Stimulated activated CD4-positive, alpha-beta T cell treated with anti-CD3 and anti-CD28 coated beads, Interleukin-2, amount 100 ng/mL, for 4 hours (primary cell): ENCODE results near the gene ATF3.
A peak's percentile ranks its signal among the peaks of the same experiment; 100 is the strongest.
"Not testable (repeated sequence)": the region's sequence is repeated elsewhere in the genome, so short reads cannot be mapped to it uniquely, and the experiment has no call there.

Experiments used
- DNase-seq: peaks from one replicate; pipeline ENCODE4 v3.0.0-alpha.2; 2020; ENCODE audit warnings: low read depth

The ATF3 gene

GRCh38 chr1:212628046-212628445 lies 19.5 kb downstream of the ATF3 start:
- no peak for DNase-seq

GRCh38 chr1:212628813-212629415 lies 20.4 kb downstream of the ATF3 start:
- no peak for DNase-seq

- DNase-seq: no peak
Measured at GRCh38 chr1:212629450-212630157, 21.0 kb downstream of the ATF3 start.

- peak; percentile 51 for DNase-seq
Measured at GRCh38 chr1:212630158-212630900, 21.8 kb downstream of the ATF3 start.

- DNase-seq: no peak
Measured at GRCh38 chr1:212633161-212633560, 24.6 kb downstream of the ATF3 start.

- no peak for DNase-seq
Measured at GRCh38 chr1:212634252-212634651, 25.7 kb downstream of the ATF3 start.

GRCh38 chr1:212635141-212635631 lies 26.6 kb downstream of the ATF3 start:
- DNase-seq: no peak

GRCh38 chr1:212637902-212638301 lies 29.3 kb downstream of the ATF3 start:
- no peak for DNase-seq

- DNase-seq: no peak
Measured at GRCh38 chr1:212638492-212639151, 30.1 kb downstream of the ATF3 start.

GRCh38 chr1:212639524-212639923 lies 31.0 kb downstream of the ATF3 start:
- not testable (repeated sequence) for DNase-seq

- DNase-seq: no peak
Measured at GRCh38 chr1:212640223-212640878, 31.8 kb downstream of the ATF3 start.

GRCh38 chr1:212641956-212642355 lies 33.4 kb downstream of the ATF3 start:
- DNase-seq: no peak

- no peak for DNase-seq
Measured at GRCh38 chr1:212643877-212644276, 35.3 kb downstream of the ATF3 start.

GRCh38 chr1:212644866-212645545 lies 36.4 kb downstream of the ATF3 start:
- DNase-seq: no peak

GRCh38 chr1:212645546-212646543 lies 37.3 kb downstream of the ATF3 start:
- no peak for DNase-seq

- no peak for DNase-seq
Measured at GRCh38 chr1:212646588-212646987, 38.0 kb downstream of the ATF3 start.

GRCh38 chr1:212647004-212647403 lies 38.4 kb downstream of the ATF3 start:
- no peak for DNase-seq

- no peak for DNase-seq
Measured at GRCh38 chr1:212648431-212648830, 39.9 kb downstream of the ATF3 start.

- no peak for DNase-seq
Measured at GRCh38 chr1:212649020-212649419, 40.5 kb downstream of the ATF3 start.

- DNase-seq: no peak
Measured at GRCh38 chr1:212650228-212650627, 41.7 kb downstream of the ATF3 start.
